ENCODE measurements around the gene COG1.

GRCh38 chr17:73184136-73184993, 8.5 kb upstream of the COG1 start:
- no peak for TF ChIP-seq POLR2A (IDR thresholded peaks at IDR 0.05)
- no peak for TF ChIP-seq CTCF (IDR thresholded peaks at IDR 0.05)

Data from esophagus squamous epithelium (tissue), 4 donors.